ENCODE data around the gene SAMD1. TPM values are rescaled to one million over a fixed set of nuclear protein-coding genes. Genes with fewer than 3 reads are reported as not detected.

The SAMD1 gene
- total RNA-seq, 2 experiments from 2014 or later = 29.4 to 30.1 TPM

GRCh38 chr19:14112051-14112808 is 21.7 kb upstream of the SAMD1 start:
- H3K4me1 ChIP-seq (ENCODE audit: insufficient read depth, low read length) = peaks cover 62% of the 10 kb centered on the region
- H3K4me3 Mint-ChIP-seq = no peak overlapping the region
- no peaks in the 10 kb centered on the region for H3K9me3 Mint-ChIP-seq
- ATAC-seq (ENCODE audit: poor library complexity) (no peak), DNase-seq (peak in 1 of 14 experiments; percentile 18)
- peaks cover 6% of the 10 kb centered on the region for H3K36me3 ChIP-seq (ENCODE audit: insufficient read depth, low read length)
- no peaks in the 10 kb centered on the region for H3K27me3 Mint-ChIP-seq
- CTCF ChIA-PET = interaction anchor here (1.3 kb wide), 1 partner anchor 9 kb away, joined by 3 read pairs; no protein-coding TSS in a partner anchor
- H3K36me3 Mint-ChIP-seq (ENCODE audit: low read depth) = peaks cover 8% of the 10 kb centered on the region
- H3K9me3 ChIP-seq (ENCODE audit: control insufficient read depth in 1 of 2, insufficient read depth in 1 of 2, low read length in 2 of 2) = no peaks in the 10 kb centered on the region
- peaks cover 55% of the 10 kb centered on the region for H3K4me1 Mint-ChIP-seq (ENCODE audit: low read depth)
- peak overlapping the region in 1 of 2 donors; percentile 29 for H3K27ac ChIP-seq (ENCODE audit: low read depth in 1 of 2, low read length in 2 of 2)
- no peak overlapping the region for H3K27ac Mint-ChIP-seq
- POLR2A ChIA-PET = interaction anchor here (1.2 kb wide), 1 partner anchor 30 kb away, joined by 3 read pairs; no protein-coding TSS in a partner anchor
- intact Hi-C loops (cut with DNase I, micrococcal nuclease) = no loop called here
- no peak overlapping the region for H3K4me3 ChIP-seq (ENCODE audit: low read length)
- H3K27me3 ChIP-seq (ENCODE audit: control insufficient read depth in 1 of 2, insufficient read depth in 2 of 2, low read length in 2 of 2) = no peaks in the 10 kb centered on the region
- TF ChIP-seq CTCF (IDR thresholded peaks at IDR 0.05) = no peak

GRCh38 chr19:14111486-14111885 is 20.9 kb upstream of the SAMD1 start:
- Histone ChIP-seq H3K4me1 (ENCODE audit: insufficient read depth, low read length) (peaks cover 55% of the 10 kb centered on the region), H3K36me3 (ENCODE audit: insufficient read depth, low read length) (peaks cover 7% of the 10 kb centered on the region), H3K4me3 (ENCODE audit: low read length) (no peak overlapping the region), H3K9me3 (ENCODE audit: control insufficient read depth in 1 of 2, insufficient read depth in 1 of 2, low read length in 2 of 2) (no peaks in the 10 kb centered on the region), H3K27me3 (ENCODE audit: control insufficient read depth in 1 of 2, insufficient read depth in 2 of 2, low read length in 2 of 2) (no peaks in the 10 kb centered on the region), H3K27ac (ENCODE audit: low read depth in 1 of 2, low read length in 2 of 2) (no peak overlapping the region)
- no peak overlapping the region for H3K4me3 Mint-ChIP-seq
- H3K9me3 Mint-ChIP-seq = no peaks in the 10 kb centered on the region
- peaks cover 4% of the 10 kb centered on the region for H3K36me3 Mint-ChIP-seq (ENCODE audit: low read depth)
- intact Hi-C loops (cut with DNase I, micrococcal nuclease) = no loop called here
- ATAC-seq (ENCODE audit: poor library complexity) (no peak), DNase-seq (no peak)
- peaks cover 49% of the 10 kb centered on the region for H3K4me1 Mint-ChIP-seq (ENCODE audit: low read depth)
- H3K27ac Mint-ChIP-seq = no peak overlapping the region
- ChIA-PET CTCF (interaction anchor here (1.1 kb wide), 1 partner anchor 237 kb away, joined by 3 read pairs; no protein-coding TSS in a partner anchor), POLR2A (no interaction called here)
- H3K27me3 Mint-ChIP-seq = no peaks in the 10 kb centered on the region
- TF ChIP-seq CTCF (IDR thresholded peaks at IDR 0.05) = no peak

- TF ChIP-seq CTCF (IDR thresholded peaks at IDR 0.05) = no peak
- DNase-seq (no peak), ATAC-seq (ENCODE audit: poor library complexity) (no peak)
- CTCF ChIA-PET = interaction anchor here (1.1 kb wide), 1 partner anchor 238 kb away, joined by 3 read pairs; no protein-coding TSS in a partner anchor
- H3K9me3 ChIP-seq (ENCODE audit: control insufficient read depth in 1 of 2, insufficient read depth in 1 of 2, low read length in 2 of 2) = no peaks in the 10 kb centered on the region
- POLR2A ChIA-PET = no interaction called here
- Mint-ChIP-seq H3K4me3 (no peak overlapping the region), H3K9me3 (no peaks in the 10 kb centered on the region), H3K27ac (peak overlapping the region; percentile 33), H3K27me3 (no peaks in the 10 kb centered on the region), H3K4me1 (ENCODE audit: low read depth) (peaks cover 40% of the 10 kb centered on the region), H3K36me3 (ENCODE audit: low read depth) (peaks cover 4% of the 10 kb centered on the region)
- H3K36me3 ChIP-seq (ENCODE audit: insufficient read depth, low read length) = peaks cover 13% of the 10 kb centered on the region
- no peak overlapping the region for H3K4me3 ChIP-seq (ENCODE audit: low read length)
- H3K4me1 ChIP-seq (ENCODE audit: insufficient read depth, low read length) = peaks cover 47% of the 10 kb centered on the region
- H3K27ac ChIP-seq (ENCODE audit: low read depth in 1 of 2, low read length in 2 of 2) = no peak overlapping the region
- intact Hi-C loops (cut with DNase I, micrococcal nuclease) = no loop called here
- no peaks in the 10 kb centered on the region for H3K27me3 ChIP-seq (ENCODE audit: control insufficient read depth in 1 of 2, insufficient read depth in 2 of 2, low read length in 2 of 2)
Observed at GRCh38 chr19:14110650-14111049, 20.1 kb upstream of the SAMD1 start.
